Esophagus muscularis mucosa (tissue), 3 donors: ENCODE data around the gene AGAP5.
"Not testable (repeated sequence)": the region's sequence is repeated elsewhere in the genome, so short reads cannot be mapped to it uniquely, and the experiment has no call there.

ENCODE experiments used
- POLR2AphosphoS5 ChIP-seq, 2 donors: sonication (generic); formaldehyde crosslinking; IDR thresholded peaks; one replicate each; pipeline ENCODE4 v1.6.1; 2017; ENCODE audit warnings: antibody characterized with exemption in 2 of 2
- TF ChIP-seq, protein P1 (sequence below), 3 experiments: fragments of 200-600 bp in 2 of 3; fragments of 450-650 bp in 1 of 3; sonication (generic) in 2 of 3; IDR thresholded peaks; one replicate each; pipeline ENCODE4 v1.5.1; 2017 to 2019; ENCODE audit warnings: antibody characterized with exemption in 3 of 3, mild to moderate bottlenecking in 2 of 3, moderate library complexity in 1 of 3

GRCh38 chr10:73695302-73695701 lies 2.6 kb downstream of the AGAP5 start:
- not testable (repeated sequence) for TF ChIP-seq POLR2AphosphoS5 (IDR thresholded peaks at IDR 0.05)
- TF ChIP-seq, protein P1, sequence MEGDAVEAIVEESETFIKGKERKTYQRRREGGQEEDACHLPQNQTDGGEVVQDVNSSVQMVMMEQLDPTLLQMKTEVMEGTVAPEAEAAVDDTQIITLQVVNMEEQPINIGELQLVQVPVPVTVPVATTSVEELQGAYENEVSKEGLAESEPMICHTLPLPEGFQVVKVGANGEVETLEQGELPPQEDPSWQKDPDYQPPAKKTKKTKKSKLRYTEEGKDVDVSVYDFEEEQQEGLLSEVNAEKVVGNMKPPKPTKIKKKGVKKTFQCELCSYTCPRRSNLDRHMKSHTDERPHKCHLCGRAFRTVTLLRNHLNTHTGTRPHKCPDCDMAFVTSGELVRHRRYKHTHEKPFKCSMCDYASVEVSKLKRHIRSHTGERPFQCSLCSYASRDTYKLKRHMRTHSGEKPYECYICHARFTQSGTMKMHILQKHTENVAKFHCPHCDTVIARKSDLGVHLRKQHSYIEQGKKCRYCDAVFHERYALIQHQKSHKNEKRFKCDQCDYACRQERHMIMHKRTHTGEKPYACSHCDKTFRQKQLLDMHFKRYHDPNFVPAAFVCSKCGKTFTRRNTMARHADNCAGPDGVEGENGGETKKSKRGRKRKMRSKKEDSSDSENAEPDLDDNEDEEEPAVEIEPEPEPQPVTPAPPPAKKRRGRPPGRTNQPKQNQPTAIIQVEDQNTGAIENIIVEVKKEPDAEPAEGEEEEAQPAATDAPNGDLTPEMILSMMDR (IDR thresholded peaks at IDR 0.05), result not testable (repeated sequence)
